Right lung (tissue), 10 donors: Measurements from ENCODE around the gene HOXB1. TPM values are rescaled to one million over a fixed set of nuclear protein-coding genes. Genes with fewer than 3 reads are reported as not detected.

Experiments used
- DNase-seq, 2 donors: peaks; one replicate each; pipeline ENCODE4 v3.0.0-alpha.2; 2013
- long read RNA-seq, 8 donors: transcript quantifications; one replicate each; lab custom pipeline, GENCODE V29; 2026
- polyA plus RNA-seq, 5 donors: library from polyadenylated mRNA; unstranded; fragments of 120-200 nt; gene quantifications; one replicate each; pipeline versions ENCODE4 v1.2.1 to v1.2.3, GENCODE V29; 2013; ENCODE audit warnings: inconsistent platforms in 1 of 5, low replicate concordance in 1 of 5; ENCODE audit not compliant: insufficient read length in 5 of 5, insufficient read depth in 1 of 5

The HOXB1 gene
- under 1 TPM in 4 of 5 donors, not detected in 1; 0.05 to 0.27 (median 0.16) TPM for polyA plus RNA-seq
- long read RNA-seq, donor 1 = 0 reads
- long read RNA-seq, donor 2 = 0 reads
- long read RNA-seq, donor 3 = 0 reads
- long read RNA-seq, donor 4, partial matches to known transcripts = 0 of 1 reads
- long read RNA-seq, donor 4, other reads (novel, unspliced or antisense) = 0 of 1 reads
- long read RNA-seq, donor 5 = 0 reads
- long read RNA-seq, donor 6 = 0 reads
- long read RNA-seq, donor 7, partial matches to known transcripts = 0 of 1 reads
- long read RNA-seq, donor 7, other reads (novel, unspliced or antisense) = 0 of 1 reads
- long read RNA-seq, donor 8 = 0 reads

GRCh38 chr17:48530887-48531272, at the start of gene HOXB1:
HOXB1 (minus strand) TSS chr17:48531011; CDS start chr17:48530904, 107 bp downstream.
- no peak for DNase-seq

GRCh38 chr17:48579760-48580554, 49.1 kb upstream of the HOXB1 start:
- DNase-seq = no peak

- no peak for DNase-seq
Observed at GRCh38 chr17:48579471-48579759, 48.6 kb upstream of the HOXB1 start.

GRCh38 chr17:48578616-48579470, 48.0 kb upstream of the HOXB1 start:
- DNase-seq = no peak

- DNase-seq = peak in 1 of 2 donors; percentile 83
Observed at GRCh38 chr17:48577946-48578615, 47.3 kb upstream of the HOXB1 start, which contains the start of gene HOXB4. HOXB4 (minus strand) TSS chr17:48578350; CDS start chr17:48578319, 31 bp downstream.

GRCh38 chr17:48577330-48577945, 46.6 kb upstream of the HOXB1 start:
- DNase-seq = no peak

GRCh38 chr17:48576479-48577309, 45.9 kb upstream of the HOXB1 start:
- no peak for DNase-seq

GRCh38 chr17:48575673-48576478, 45.1 kb upstream of the HOXB1 start:
- DNase-seq = no peak

- no peak for DNase-seq
Observed at GRCh38 chr17:48575066-48575582, 44.3 kb upstream of the HOXB1 start.

GRCh38 chr17:48574505-48575065, 43.8 kb upstream of the HOXB1 start:
- DNase-seq = no peak

GRCh38 chr17:48571826-48572417, 41.1 kb upstream of the HOXB1 start:
- DNase-seq = no peak

- no peak for DNase-seq
Observed at GRCh38 chr17:48571024-48571818, 40.4 kb upstream of the HOXB1 start.

GRCh38 chr17:48570325-48571023, 39.7 kb upstream of the HOXB1 start:
- no peak for DNase-seq

GRCh38 chr17:48569674-48570324, 39.0 kb upstream of the HOXB1 start:
- DNase-seq = no peak

GRCh38 chr17:48569240-48569582, 38.4 kb upstream of the HOXB1 start:
- no peak for DNase-seq

- DNase-seq = no peak
Observed at GRCh38 chr17:48568499-48569239, 37.9 kb upstream of the HOXB1 start.
